ENCODE measurements around the gene SPATA13.
A peak's percentile ranks its signal among the peaks of the same experiment; 100 is the strongest.

Gene SPATA13

DNA sequence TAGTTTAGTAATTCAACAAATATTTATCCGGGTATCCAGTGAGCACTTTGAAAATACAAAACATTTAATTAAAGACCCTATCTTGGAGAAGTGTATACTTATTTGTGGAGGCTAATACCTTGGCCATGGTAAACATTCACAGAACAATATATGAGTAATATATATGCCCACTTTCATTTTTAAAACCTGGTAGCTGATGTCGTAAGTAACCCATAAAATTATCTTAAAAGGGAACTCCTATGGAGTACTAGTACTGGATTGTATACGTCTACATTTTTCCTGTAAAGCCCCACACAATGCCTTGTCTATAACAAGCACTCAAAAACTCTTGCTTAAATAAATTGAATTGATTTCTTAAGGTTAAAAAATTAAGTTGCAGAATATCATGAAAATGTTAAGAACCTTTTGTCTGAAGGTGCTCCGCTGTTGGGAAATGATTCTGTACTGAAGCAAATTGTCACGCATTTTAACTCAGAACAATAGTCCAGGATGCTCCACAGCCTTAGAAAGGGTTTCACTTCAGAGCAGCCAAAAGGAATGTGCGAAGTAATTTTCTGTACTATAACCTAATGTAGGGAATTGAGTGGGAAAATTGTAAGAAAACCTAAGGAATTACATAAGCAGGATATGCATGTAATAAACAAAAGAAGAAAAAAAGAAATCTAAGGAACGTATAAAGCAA, 90.0 kb downstream of the SPATA13 start:
- DNase-seq (ENCODE audit: low spot score): no peak
- FAIRE-seq: no peak

DNA sequence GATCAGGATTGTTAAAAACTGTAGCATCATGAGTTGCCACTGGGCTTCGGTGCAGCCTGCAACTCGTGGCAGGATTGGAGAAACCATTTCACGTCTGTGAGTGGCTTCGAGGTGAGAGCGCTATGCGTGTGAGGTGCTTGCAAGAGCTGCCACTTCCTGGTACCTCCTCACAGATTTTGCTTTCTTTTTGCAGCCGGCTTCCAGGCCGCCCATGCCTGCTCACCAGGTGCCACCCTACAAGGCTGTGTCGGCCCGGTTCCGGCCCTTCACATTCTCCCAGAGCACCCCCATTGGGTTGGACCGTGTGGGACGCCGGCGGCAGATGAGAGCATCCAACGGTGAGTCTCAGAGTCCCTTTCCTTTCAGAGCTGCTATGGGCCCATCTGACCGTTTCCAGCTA, 91.0 kb downstream of the SPATA13 start:
- DNase-seq (ENCODE audit: low spot score) (no peak), FAIRE-seq (no peak)

DNA sequence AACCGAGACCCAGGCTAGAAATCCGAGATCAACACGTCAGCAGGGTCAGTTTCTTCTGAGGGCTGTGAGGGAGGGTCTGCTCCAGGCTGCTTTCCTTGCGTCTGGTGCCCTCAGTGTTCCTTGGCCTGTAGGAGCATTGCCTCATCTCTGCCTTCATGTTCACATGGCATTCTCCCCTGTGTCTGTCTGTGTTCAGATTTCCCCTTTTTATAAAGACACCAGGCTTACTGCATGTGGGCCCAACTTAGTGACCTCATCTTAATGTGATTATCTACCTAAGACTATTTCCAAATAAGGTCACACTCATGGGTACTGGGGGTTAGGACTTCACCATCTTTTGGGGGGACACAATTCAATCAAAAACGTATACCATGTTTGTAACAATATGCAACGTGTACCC, 91.6 kb downstream of the SPATA13 start:
- FAIRE-seq: no peak
- DNase-seq (ENCODE audit: low spot score): no peak

DNA sequence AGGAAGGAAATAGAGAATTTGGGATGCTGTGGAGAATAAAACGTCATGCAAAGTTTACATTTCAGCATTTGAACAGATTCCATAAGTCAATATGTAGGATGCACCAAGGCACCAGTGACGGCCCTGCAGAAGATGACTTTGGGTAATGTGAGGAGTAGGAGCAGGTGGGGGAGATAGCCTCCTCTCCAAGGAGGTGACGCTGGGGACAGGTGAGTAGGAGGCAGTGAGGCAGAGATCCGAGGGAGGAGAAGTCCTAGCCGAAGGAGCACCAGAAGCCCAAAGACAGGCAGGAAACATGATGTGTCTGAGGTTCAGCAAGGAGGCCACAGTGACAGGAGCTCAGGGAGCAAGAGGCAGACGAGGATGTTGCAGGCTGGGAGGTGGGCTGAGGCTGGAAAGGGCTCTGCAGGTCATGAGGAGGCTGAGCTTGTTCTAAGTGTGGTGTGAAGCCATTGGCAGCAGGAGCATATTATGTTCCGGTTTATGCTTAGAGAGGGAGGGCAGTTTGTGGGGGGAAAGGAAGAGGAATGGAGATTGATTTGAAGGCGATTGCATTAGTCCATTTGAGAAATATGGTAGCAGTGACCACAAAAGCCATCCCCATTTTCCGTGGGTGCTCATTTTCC, 93.1 kb downstream of the SPATA13 start:
- no peak for DNase-seq (ENCODE audit: low spot score)
- FAIRE-seq: no peak

DNA sequence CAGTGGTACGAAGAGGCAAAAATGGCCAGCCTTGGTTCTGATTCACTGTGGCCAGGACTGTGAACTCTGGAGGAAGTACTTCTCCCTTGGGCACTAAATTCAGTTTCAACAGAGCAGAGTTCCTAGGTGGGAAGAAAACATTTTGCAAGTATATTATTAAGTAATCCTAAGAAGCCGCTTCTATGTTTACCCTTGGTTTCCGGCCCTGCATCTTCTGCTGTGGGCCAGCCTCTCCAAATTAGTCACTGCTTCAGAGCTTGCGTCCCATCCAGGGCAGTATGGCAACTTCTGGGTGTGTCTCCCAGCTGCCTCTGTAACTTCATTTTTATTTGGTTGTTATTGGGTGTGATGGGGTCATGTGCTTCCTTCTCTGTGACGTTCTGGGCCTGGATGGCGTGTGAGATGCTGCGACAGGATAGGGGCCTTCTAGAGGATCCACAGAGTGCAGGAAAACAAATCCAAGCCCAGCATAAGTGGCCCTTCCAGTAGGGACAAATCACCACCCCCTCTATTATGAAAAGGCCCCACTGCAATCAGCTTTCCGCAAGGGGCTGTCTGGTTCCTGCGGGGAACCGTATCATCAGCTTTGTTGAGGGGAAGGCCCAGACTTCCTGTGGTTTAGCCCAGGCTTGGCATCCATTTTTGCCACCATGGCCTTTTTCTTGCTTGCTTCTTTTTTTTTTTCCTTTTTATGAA, 93.8 kb downstream of the SPATA13 start:
- FAIRE-seq: no peak

DNA sequence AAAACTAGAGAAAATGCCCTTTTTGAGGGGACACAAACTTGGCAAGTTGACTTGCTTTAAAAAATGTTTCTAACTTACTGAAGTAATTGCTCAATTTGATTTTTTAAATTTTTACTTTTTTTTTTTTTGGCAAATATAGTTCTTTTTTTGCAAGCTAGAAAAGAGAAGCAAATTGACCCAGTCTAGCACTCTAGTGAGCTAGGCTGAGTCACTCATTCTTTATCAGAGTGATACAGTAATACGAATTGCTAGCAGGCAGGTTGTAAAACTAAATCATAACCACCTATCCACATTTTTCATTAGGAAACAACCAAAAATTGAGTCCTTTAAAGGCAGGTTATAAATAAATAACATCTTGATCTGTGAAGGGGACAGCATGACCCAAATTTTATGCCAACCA, 97.0 kb downstream of the SPATA13 start:
- DNase-seq (ENCODE audit: low spot score) (no peak), FAIRE-seq (no peak)

More for the DNA sequence above, 93.8 kb downstream of the SPATA13 start:
- no peak for DNase-seq (ENCODE audit: low spot score)

DNA sequence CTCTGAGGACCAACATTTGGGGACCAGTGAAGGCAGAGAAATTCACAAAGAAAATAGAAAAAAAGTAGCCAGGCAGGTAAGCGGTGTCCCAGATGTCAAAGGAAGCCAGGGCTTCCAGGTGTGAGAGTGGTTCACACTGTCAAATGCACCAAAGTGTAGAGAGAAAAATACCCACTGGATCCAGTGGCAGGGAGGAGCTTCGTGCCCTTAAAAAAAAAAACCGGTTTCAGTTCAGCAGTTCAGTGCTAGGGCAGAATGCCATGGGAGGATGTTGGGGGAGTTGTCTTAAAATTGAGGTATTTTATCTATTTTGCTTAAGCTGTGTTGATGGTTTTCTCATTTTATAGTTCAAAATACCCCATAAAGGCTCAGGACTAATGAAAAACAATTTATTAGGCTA, 101.0 kb downstream of the SPATA13 start:
- no peak for FAIRE-seq
- no peak for DNase-seq (ENCODE audit: low spot score)

DNA sequence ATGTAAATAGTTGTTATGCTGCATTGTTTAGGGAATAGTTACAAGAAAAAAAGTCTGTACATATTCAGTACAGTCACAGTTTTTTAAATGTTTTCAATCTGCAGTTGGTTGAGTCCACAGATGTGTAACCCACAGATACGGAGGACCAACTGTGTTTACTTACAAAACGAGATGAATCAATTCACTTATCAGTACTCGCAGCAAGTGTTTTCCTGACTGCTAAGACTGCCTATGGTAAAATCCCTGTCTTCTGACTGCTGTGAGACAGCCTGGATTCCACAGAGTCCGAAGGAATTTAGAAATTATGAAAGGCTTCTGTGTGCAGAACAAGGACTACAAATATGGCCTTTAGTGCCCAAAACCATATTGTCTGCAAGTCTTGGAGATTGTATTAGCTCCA, 103.1 kb downstream of the SPATA13 start:
- FAIRE-seq (no peak), DNase-seq (ENCODE audit: low spot score) (no peak)

DNA sequence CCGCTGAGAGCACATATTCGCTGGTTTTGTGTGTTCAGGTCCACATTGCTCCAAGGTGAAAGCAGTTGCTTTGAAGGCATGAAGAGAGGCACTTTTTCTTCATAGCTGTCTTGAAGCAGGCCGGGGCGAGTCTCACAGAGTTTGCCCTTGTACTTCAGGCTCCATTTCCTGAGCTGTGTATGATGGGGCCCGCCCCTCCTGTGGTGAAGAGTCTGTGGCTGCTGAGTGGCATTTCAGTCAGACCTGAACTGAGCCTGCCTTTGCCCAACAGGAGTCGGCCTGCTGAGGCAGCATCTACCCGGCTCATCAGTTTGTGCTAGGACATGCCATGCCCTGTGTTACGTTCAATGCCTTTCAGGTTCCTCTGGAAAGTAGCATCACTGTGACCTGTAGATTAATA, 104.5 kb downstream of the SPATA13 start:
- FAIRE-seq: no peak
- DNase-seq (ENCODE audit: low spot score): no peak

DNA sequence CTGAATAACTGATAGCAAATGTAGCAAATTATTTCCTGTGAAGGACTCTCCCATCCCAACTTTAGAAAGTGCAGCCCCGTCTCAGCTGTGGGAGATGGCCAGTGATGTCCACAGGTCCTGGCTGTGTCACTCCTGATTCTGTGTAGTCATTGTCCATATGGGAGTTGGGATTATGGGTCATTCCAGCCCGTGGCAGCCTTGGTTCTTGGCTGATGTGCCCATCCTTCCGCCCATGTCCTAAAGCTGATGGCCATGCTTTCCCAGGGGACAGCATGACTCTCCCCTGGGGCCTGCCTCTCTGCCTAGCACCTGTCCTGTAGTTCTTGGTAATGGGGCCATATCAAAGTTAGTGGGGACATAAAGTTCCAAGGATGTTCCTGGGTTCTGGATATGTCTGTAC, 104.9 kb downstream of the SPATA13 start:
- DNase-seq (ENCODE audit: low spot score): no peak

DNA sequence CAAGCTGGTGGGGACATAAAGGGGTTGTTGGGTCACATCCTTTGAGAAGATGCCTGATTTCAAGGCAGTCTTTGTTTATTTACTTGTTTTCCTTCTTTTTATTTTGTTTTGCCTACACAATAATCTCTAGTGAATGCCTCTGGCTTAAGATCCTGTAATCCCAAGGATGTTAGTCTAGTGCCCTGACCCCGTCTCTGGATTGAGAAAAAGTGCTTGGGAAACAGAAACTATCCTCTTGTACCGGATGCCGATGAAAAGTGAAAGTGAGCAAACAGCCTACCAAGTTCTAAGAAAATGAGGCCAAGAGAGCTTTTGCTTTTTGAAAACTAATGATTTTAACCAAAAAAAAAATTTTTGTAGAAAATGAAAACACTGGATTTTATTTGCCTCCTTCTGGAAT, 106.8 kb downstream of the SPATA13 start:
- DNase-seq (ENCODE audit: low spot score) (no peak), FAIRE-seq (no peak)

More for the DNA sequence above, 104.9 kb downstream of the SPATA13 start:
- no peak for FAIRE-seq

DNA sequence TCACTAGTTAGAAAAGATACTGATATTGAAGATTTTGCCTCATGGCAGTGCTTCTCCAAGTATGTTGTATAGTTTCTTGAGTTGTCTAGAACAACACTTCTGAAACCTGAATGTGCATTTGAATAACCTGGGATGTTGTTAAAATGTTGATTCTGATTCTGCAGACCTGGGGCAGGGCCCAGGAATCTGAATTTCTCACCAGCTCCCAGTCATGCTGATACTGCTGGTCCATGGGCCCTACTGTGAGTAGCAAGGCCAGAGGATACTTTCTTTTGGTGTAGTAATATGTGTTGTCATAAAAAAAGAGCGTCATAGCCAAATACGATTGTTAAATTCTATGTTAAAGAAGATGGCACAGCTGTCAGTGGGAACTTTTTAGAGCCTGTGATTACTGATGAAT, 107.3 kb downstream of the SPATA13 start:
- FAIRE-seq: no peak
- no peak for DNase-seq (ENCODE audit: low spot score)

DNA sequence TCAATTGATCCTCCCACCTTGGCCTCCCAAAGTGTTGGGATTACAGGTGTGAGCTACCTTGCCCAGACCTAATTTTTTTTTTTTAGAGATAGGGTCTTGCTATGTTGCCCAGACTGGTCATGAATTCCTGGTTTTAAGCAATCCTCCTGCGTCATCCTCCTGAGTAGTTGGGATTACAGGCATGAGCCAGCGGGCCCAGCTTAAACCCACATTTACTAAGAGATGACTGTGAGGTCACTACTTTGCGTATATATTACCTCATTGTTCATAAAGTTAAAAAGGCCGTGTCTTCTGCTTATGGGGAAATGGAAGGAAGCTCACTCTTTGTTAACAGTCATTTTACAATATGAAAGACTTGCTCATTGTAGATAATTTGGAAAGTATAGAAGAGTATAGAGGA, 109.3 kb downstream of the SPATA13 start:
- DNase-seq (ENCODE audit: low spot score): no peak
- no peak for FAIRE-seq

DNA sequence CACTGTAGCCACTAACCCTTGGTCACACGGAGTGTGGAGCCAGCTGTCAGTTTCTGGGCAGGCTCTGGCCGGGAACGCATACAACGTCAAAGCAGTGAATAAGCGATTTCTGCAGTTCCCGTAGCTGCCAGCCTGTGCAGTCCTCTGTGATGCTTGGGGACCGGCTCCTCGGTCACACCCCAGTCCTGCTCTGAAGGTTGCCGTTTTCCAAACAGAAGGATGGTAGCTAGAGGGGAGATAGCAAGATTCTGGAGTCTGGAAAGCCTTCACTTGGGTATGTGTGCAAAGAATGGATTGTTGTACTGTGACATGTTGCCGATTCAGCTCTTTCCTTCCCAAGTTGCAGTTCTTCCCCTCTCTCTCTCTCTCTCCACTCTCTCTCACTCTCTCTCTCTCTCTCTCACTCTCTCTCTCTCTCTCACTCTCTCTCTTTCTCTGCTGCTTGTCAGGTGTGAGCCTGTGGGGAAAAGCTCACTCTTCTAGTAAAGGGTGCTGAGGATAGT, 110.2 kb downstream of the SPATA13 start:
- no peak for FAIRE-seq
- peak; percentile 33 for DNase-seq (ENCODE audit: low spot score)

DNA sequence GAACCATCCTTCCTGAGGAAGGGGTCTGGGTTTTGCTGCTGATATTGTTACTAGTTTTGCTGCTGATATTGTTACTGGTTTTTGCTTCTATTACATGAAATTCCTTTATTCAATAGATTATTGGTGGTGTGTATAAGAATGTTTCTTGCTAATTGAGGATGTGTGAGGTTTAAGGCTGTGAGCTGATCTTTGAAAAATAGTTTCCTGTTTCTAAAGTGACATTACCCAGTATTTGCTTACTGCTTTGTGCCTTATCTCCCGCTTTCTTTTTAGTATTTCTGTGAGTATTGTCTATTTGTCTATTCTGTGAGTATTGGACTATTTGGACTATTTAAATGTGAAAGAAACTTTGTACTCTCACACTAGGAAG, 110.7 kb downstream of the SPATA13 start:
- DNase-seq (ENCODE audit: low spot score) (no peak), FAIRE-seq (no peak)

DNA sequence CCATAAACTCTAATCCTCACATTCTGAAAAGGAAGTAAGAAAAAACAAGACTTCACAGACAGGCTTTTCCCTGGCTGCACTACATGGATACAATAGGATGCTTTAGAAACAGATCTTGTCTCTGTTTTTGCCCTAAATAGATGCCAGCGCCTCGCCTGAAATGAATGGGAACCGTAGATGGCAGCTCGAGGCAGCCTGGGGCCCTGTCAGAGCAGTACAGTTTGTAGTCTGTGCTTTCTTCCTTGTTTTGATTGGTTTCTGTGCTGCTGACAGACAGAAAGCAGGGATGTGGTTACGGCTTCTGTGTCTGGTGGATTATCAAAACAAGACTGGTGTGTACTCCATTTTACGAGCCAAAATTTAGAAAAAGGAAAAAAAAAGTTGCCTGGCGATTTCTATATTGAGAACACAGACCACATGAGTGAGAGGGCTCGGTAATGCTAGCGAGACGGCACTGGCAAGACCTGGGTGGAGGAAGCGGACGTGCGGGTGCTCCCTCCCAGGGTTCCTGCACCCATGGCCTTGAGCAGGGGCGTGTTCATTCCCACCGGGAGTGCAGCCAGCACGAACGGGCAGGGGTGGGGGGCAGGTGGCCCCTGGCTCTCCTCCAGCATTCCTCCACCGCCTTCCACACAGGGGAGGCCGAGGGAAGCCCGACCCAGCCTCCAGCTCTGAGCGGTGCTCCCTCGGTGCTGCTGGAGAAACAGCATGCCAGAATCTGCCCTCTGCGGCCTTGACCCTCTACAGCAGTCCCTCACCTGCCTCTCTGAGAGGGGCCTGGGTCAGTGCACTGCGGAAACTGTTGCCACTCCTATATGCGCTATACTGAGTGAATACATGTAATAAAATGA, 111.3 kb downstream of the SPATA13 start:
- FAIRE-seq: no peak
- DNase-seq (ENCODE audit: low spot score): peak; percentile 9

DNA sequence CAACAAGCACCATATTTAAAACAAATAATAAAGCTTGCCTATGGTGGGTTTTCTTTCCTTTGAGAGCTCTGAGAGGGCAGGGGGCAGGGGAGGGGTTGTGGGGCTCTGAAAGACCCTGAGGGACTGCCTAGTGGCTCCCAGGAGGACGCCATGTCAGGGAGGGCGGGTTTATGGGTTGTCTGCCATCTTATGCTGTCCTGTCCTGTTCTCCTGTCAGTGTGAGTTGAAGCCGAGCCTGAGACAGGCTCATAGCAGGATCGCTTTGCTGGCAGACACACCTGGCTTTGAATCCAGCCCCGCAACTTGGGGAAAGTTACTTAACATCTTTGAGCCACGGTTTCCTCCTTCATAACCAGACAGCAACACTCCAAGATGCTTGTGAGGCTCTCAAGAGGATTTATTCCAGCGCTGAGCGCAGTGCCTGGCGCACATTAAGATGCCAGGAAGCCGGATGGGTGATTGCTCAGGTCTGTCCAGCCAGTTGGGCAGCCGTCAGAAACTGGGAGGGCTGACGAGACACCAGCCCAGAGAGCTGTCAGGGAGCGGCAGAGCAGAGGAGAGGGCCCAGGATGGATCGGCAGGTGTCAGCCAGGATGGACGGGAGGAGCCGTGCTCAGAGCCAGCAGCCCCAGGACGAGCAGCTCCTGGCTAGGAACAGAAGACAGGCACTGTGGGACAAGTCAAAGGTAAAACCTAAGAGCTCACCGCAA, 112.1 kb downstream of the SPATA13 start:
- FAIRE-seq (no peak), DNase-seq (ENCODE audit: low spot score) (no peak)

DNA sequence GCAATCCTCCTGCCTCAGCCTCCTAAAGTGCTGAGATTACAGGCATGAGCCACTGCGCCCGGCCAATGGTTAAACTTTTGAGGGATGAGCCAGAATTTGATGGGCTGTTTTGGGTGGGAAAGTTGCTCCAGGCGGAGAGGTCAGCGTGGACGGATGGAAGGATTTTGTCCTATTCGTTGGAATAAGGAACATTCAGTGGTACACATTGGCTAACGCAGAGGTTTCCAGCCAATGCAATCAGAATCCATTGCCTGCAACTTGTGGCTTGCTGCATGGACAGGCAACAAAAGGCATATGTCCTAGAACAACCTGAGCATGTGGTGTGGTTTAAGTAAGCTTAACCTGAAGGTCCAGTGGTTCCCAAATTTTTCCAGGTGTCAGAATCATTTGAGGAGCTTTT, 113.4 kb downstream of the SPATA13 start:
- FAIRE-seq (no peak), DNase-seq (ENCODE audit: low spot score) (no peak)

DNA sequence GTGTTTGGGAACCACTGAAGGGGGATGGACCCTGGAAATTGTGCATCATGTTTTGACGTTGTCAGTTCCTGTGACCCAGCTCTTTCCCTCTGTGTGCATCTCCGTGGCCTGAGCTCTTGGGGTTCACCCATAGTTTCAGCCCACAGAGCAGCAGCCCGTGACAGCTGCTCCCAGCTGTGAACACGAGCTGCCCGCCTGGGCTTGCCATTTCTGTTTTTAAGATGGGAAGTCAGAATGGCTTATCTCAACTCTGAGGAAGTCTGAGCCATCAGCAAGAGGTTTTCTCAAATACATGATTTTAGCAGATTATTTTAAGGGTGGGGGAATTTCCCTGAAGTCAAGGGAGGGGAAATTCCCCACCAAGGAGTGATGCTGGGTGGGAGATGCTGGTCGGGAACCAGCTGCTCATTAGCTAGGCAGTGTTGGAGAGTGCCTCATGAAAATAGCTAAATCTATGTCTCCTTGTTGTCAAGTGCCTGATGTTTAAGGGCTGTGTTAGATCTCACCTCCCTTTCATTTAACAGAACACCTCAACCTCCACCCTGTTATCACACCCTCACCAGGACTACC, 114.0 kb downstream of the SPATA13 start:
- DNase-seq (ENCODE audit: low spot score) (no peak), FAIRE-seq (no peak)

DNA sequence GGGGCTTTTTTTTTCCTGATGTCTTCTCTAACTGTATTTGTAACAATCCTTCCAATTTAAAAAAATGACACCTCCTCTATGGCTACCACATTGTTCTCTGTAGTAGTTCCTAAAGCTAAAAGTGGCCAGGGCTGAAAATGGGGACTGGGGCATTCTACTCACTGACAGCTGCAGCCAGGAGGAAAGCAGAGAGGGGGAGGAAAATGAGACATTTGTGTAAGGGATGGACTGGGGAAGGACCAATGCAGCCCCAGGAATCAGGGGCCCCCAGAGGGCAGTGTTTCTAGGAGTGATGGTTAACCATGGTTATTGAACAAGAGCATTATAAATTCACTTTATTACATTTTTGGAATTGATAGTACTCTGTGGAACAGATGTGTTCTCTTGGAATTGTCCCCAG, 114.5 kb downstream of the SPATA13 start:
- DNase-seq (ENCODE audit: low spot score): no peak
- FAIRE-seq: no peak

DNA sequence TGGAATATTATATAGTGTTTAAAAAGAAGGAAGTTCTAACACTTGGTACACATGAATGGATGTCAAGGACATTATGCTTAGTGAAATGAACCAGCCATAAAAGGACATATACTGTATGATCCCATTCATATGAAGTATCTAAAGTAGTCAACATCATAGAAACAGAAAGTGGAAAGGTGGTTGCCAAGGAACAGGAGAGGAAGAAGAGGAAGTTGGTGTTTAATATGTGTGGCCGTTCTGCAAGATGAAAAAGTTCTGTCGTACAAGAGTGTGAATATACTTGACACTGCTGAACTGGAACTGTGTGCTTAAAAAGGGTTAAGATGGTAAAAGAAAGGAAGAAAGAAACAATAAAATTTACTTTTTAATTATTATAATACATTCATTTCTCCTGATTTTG, 115.8 kb downstream of the SPATA13 start:
- FAIRE-seq (no peak), DNase-seq (ENCODE audit: low spot score) (no peak)

Measured in RCC 7860 (cell line).